DND-41 (cell line): ENCODE measurements around the gene EPN3.

ENCODE experiments used
- ATAC-seq: fragments of 200-7000 bp; cut with Tn5 transposase; 3 replicates; pipeline ENCODE4 v1.9.1; 2021; ENCODE audit warnings: low read depth; ENCODE audit not compliant: insufficient read depth
- DNase-seq: peaks from one replicate; pipeline ENCODE4 v3.0.0-alpha.2; 2020
- H2AFZ ChIP-seq: 2 replicates; pipeline ENCODE4 v1.6.0; 2012; ENCODE audit warnings: low read depth, low read length
- H3K27ac ChIP-seq: 2 replicates; pipeline ENCODE4 v1.5.1; 2012; ENCODE audit warnings: low read length, inconsistent platforms
- H3K27me3 ChIP-seq: fragments of 200-600 bp; sonication (generic); 2 replicates; pipeline ENCODE4 v1.6.0; 2012; ENCODE audit warnings: low read length, mild to moderate bottlenecking, inconsistent platforms; ENCODE audit not compliant: insufficient read depth, poor library complexity
- H3K36me3 ChIP-seq: 2 replicates; pipeline ENCODE4 v1.5.1; 2012; ENCODE audit warnings: low read length, inconsistent platforms; ENCODE audit not compliant: insufficient read depth
- H3K4me1 ChIP-seq: 2 replicates; pipeline ENCODE4 v1.5.1; 2012; ENCODE audit warnings: mild to moderate bottlenecking, low read length; ENCODE audit not compliant: insufficient read depth
- H3K4me2 ChIP-seq: 2 replicates; pipeline ENCODE4 v1.6.0; 2012; ENCODE audit warnings: mild to moderate bottlenecking, moderate library complexity, low read length, inconsistent platforms; ENCODE audit not compliant: insufficient read depth
- H3K4me3 ChIP-seq, 2 experiments: fragments of 200-600 bp in 1 of 2; shearing (Covaris generic) in 1 of 2; 2 replicates each; pipeline ENCODE4 v1.5.1; 2012 to 2016; ENCODE audit warnings: inconsistent platforms in 2 of 2, low read length in 2 of 2, mild to moderate bottlenecking in 2 of 2, low read depth in 1 of 2, moderate library complexity in 1 of 2
- H3K79me2 ChIP-seq: 2 replicates; pipeline ENCODE4 v1.6.0; 2012; ENCODE audit warnings: low read length, inconsistent platforms; ENCODE audit not compliant: insufficient read depth
- H3K9ac ChIP-seq: 2 replicates; pipeline ENCODE4 v1.6.0; 2012; ENCODE audit warnings: low read depth, mild to moderate bottlenecking, inconsistent platforms, low read length, moderate library complexity
- H3K9me3 ChIP-seq: 2 replicates; pipeline ENCODE4 v1.5.1; 2012; ENCODE audit warnings: low read length, moderate library complexity, mild to moderate bottlenecking, inconsistent platforms; ENCODE audit not compliant: insufficient read depth, severe bottlenecking
- H4K20me1 ChIP-seq: 2 replicates; pipeline ENCODE4 v1.6.0; 2012; ENCODE audit warnings: low read length; ENCODE audit not compliant: insufficient read depth
- EZH2 ChIP-seq: IDR thresholded peaks from 3 replicates; pipeline ENCODE4 v1.6.1; 2012; ENCODE audit warnings: borderline replicate concordance, low read depth, mild to moderate bottlenecking, moderate library complexity, low read length, inconsistent platforms; ENCODE audit not compliant: severe bottlenecking
- TF ChIP-seq, protein P1 (sequence below): IDR thresholded peaks from 2 replicates; pipeline ENCODE4 v1.5.1; 2012; ENCODE audit warnings: borderline replicate concordance, low read length, moderate library complexity, mild to moderate bottlenecking; ENCODE audit not compliant: poor library complexity, severe bottlenecking; ENCODE audit errors: extremely low read depth

The EPN3 gene

GRCh38 chr17:50545311-50545710 is 12.8 kb downstream of the EPN3 start:
- Histone ChIP-seq H3K9me3 (no peaks in the 10 kb centered on the region), H3K79me2 (no peaks in the 10 kb centered on the region), H3K27ac (no peak overlapping the region), H3K4me2 (no peak overlapping the region), H3K27me3 (no peaks in the 10 kb centered on the region), H4K20me1 (no peaks in the 10 kb centered on the region), H3K9ac (no peak overlapping the region), H3K4me1 (peaks cover 37% of the 10 kb centered on the region), H2AFZ (no peak overlapping the region), H3K4me3 (no peak overlapping the region), H3K36me3 (no peaks in the 10 kb centered on the region)
- ATAC-seq = no peak
- no peak for DNase-seq
- TF ChIP-seq, protein P1, sequence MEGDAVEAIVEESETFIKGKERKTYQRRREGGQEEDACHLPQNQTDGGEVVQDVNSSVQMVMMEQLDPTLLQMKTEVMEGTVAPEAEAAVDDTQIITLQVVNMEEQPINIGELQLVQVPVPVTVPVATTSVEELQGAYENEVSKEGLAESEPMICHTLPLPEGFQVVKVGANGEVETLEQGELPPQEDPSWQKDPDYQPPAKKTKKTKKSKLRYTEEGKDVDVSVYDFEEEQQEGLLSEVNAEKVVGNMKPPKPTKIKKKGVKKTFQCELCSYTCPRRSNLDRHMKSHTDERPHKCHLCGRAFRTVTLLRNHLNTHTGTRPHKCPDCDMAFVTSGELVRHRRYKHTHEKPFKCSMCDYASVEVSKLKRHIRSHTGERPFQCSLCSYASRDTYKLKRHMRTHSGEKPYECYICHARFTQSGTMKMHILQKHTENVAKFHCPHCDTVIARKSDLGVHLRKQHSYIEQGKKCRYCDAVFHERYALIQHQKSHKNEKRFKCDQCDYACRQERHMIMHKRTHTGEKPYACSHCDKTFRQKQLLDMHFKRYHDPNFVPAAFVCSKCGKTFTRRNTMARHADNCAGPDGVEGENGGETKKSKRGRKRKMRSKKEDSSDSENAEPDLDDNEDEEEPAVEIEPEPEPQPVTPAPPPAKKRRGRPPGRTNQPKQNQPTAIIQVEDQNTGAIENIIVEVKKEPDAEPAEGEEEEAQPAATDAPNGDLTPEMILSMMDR = no peak
- TF ChIP-seq EZH2 = no peak

GRCh38 chr17:50546701-50547034 is 14.1 kb downstream of the EPN3 start:
- Histone ChIP-seq H3K4me2 (peak overlapping the region; percentile 71), H3K9ac (peak overlapping the region; percentile 66)

GRCh38 chr17:50547035-50547735 is 14.7 kb downstream of the EPN3 start, which contains the start of gene SPATA20:
TSS of gene SPATA20 (plus strand) at chr17:50547174. CDS start at chr17:50547209, 35 bp downstream.
- peak within 1 kb of the TSS; percentile 66 for H3K9ac ChIP-seq
- H3K36me3 ChIP-seq = no peaks in the 10 kb centered on the region
- peak within 1 kb of the TSS; percentile 74 for H2AFZ ChIP-seq
- peak within 1 kb of the TSS; percentile 58 for H3K27ac ChIP-seq
- ATAC-seq = peak; percentile 87
- no peaks in the 10 kb centered on the region for H3K9me3 ChIP-seq
- TF ChIP-seq, protein P1 = peak; percentile 93
- no peak for TF ChIP-seq EZH2
- H3K79me2 ChIP-seq = no peaks in the 10 kb centered on the region
- peaks cover 26% of the 10 kb centered on the region for H3K4me1 ChIP-seq
- peak within 1 kb of the TSS; percentile 71 for H3K4me2 ChIP-seq
- peak within 1 kb of the TSS; percentile 16 to 59; a peak in 3 of 4 replicates for H3K4me3 ChIP-seq
- no peaks in the 10 kb centered on the region for H4K20me1 ChIP-seq
- peak; percentile 84 for DNase-seq
- H3K27me3 ChIP-seq = no peaks in the 10 kb centered on the region

More at GRCh38 chr17:50546701-50547034, 14.1 kb downstream of the EPN3 start:
- H3K27me3 ChIP-seq = no peaks in the 10 kb centered on the region
- no peak for TF ChIP-seq EZH2
- TF ChIP-seq, protein P1 = no peak
- no peak overlapping the region for H3K27ac ChIP-seq
- H3K4me3 ChIP-seq = peak overlapping the region in 1 of 2 experiments; percentile 59; a peak in 2 of 4 replicates
- no peak for DNase-seq
- no peaks in the 10 kb centered on the region for H3K79me2 ChIP-seq
- H4K20me1 ChIP-seq = no peaks in the 10 kb centered on the region
- H3K9me3 ChIP-seq = no peaks in the 10 kb centered on the region
- H3K36me3 ChIP-seq = no peaks in the 10 kb centered on the region
- peak overlapping the region; percentile 24; the same call in 1 of the 2 replicates for H2AFZ ChIP-seq
- no peak for ATAC-seq
- H3K4me1 ChIP-seq = peaks cover 29% of the 10 kb centered on the region
